Astrocyte of the cerebellum (primary cell): ENCODE results near the gene TTC28.
"Not testable (repeated sequence)": the region's sequence is repeated elsewhere in the genome, so short reads cannot be mapped to it uniquely, and the experiment has no call there.

ENCODE experiments used
- DNase-seq: peaks from one replicate; pipeline ENCODE4 v3.0.0-alpha.2; 2011; ENCODE audit warnings: low read depth
- H3K4me3 ChIP-seq: 2 replicates; pipeline ENCODE4 v1.5.1; 2011; ENCODE audit warnings: mild to moderate bottlenecking, low read depth, low read length, moderate library complexity
- CTCF ChIP-seq: IDR thresholded peaks from 2 replicates; pipeline ENCODE4 v1.5.1; 2012; ENCODE audit warnings: low read length, low read depth, moderate library complexity, mild to moderate bottlenecking; ENCODE audit errors: missing control alignments
- in situ Hi-C: cut with HindIII; loops from 2 replicates; pipeline ENCODE4 v1.10.0; 2017; ENCODE audit warnings: low sequenced_read_pairs

The TTC28 gene

GRCh38 chr22:28679611-28680287 lies at the start of gene TTC28:
TTC28 (minus strand) TSS chr22:28679840; CDS start chr22:28679723, 117 bp downstream.
- DNase-seq = peak; percentile 35
- in situ Hi-C loops = not testable (repeated sequence)
- peak within 1 kb of the TSS; percentile 65 for H3K4me3 ChIP-seq

GRCh38 chr22:28728621-28729313 lies 49.1 kb upstream of the TTC28 start:
- in situ Hi-C loops = no loop called here
- H3K4me3 ChIP-seq = no peak overlapping the region
- DNase-seq = no peak
- no peak for TF ChIP-seq CTCF

GRCh38 chr22:28728002-28728401 lies 48.4 kb upstream of the TTC28 start:
- in situ Hi-C loops = no loop called here
- H3K4me3 ChIP-seq = no peak overlapping the region
- DNase-seq = no peak
- no peak for TF ChIP-seq CTCF

GRCh38 chr22:28718044-28718443 lies 38.4 kb upstream of the TTC28 start:
- in situ Hi-C loops = no loop called here
- TF ChIP-seq CTCF = no peak
- no peak for DNase-seq
- H3K4me3 ChIP-seq = no peak overlapping the region

- DNase-seq = no peak
- no peak for TF ChIP-seq CTCF
Observed at GRCh38 chr22:28716686-28717085, 37.0 kb upstream of the TTC28 start.

GRCh38 chr22:28715611-28716010 lies 36.0 kb upstream of the TTC28 start:
- no peak overlapping the region for H3K4me3 ChIP-seq
- no peak for TF ChIP-seq CTCF
- in situ Hi-C loops = no loop called here
- DNase-seq = no peak

More at GRCh38 chr22:28716686-28717085, 37.0 kb upstream of the TTC28 start:
- in situ Hi-C loops = no loop called here
- no peak overlapping the region for H3K4me3 ChIP-seq

GRCh38 chr22:28714043-28714628 lies 34.5 kb upstream of the TTC28 start:
- TF ChIP-seq CTCF = no peak
- DNase-seq = no peak
- in situ Hi-C loops = no loop called here
- H3K4me3 ChIP-seq = no peak overlapping the region
